Stomach (tissue), 4 donors: ENCODE measurements around the gene TULP3.

ENCODE experiments used
- CTCF ChIP-seq, 7 experiments: fragments of 450-650 bp in 4 of 7; fragments of 200-600 bp in 3 of 7; sonication (generic) in 3 of 7; IDR thresholded peaks; one replicate each; pipeline ENCODE4 v1.5.1; 2016 to 2019; ENCODE audit warnings: antibody characterized with exemption in 7 of 7, control low read depth in 2 of 7, mild to moderate bottlenecking in 1 of 7
- POLR2AphosphoS5 ChIP-seq, 3 donors: sonication (generic); formaldehyde crosslinking; IDR thresholded peaks; one replicate each; pipeline ENCODE4 v1.6.1; 2016; ENCODE audit warnings: antibody characterized with exemption in 3 of 3

- TF ChIP-seq POLR2AphosphoS5 (IDR thresholded peaks at IDR 0.05): no peak
- no peak for TF ChIP-seq CTCF (IDR thresholded peaks at IDR 0.05)
Measured at GRCh38 chr12:2855546-2855945, 35.1 kb upstream of the TULP3 start.
